ENCODE results near the gene MMP26.

The MMP26 gene

GRCh38 chr11:4704054-4704789, at the start of gene MMP26:
TSS of gene MMP26 (plus strand) at chr11:4704784.
- Histone ChIP-seq H3K27me3 (ENCODE audit: insufficient read depth, low read depth, severe bottlenecking) (peaks cover 74% of the 10 kb centered on the region), H3K4me3 (ENCODE audit: low read depth, low read length) (no peak within 1 kb of the TSS), H3K27ac (no peak within 1 kb of the TSS), H3K36me3 (no peaks in the 10 kb centered on the region), H3K9me3 (ENCODE audit: severe bottlenecking) (no peaks in the 10 kb centered on the region)
- no peak for DNase-seq
- TF ChIP-seq CTCF (IDR thresholded peaks at IDR 0.05; ENCODE audit: low read depth, low read length) = no peak

GRCh38 chr11:4658629-4659445, 45.7 kb upstream of the MMP26 start:
- no peak overlapping the region for H3K27ac ChIP-seq
- H3K9me3 ChIP-seq (ENCODE audit: severe bottlenecking) = no peaks in the 10 kb centered on the region
- peaks cover 92% of the 10 kb centered on the region for H3K27me3 ChIP-seq (ENCODE audit: insufficient read depth, low read depth, severe bottlenecking)
- H3K4me3 ChIP-seq (ENCODE audit: low read depth, low read length) = no peak overlapping the region
- H3K36me3 ChIP-seq = no peaks in the 10 kb centered on the region
- no peak for TF ChIP-seq CTCF (IDR thresholded peaks at IDR 0.05; ENCODE audit: low read depth, low read length)
- no peak for DNase-seq

GRCh38 chr11:4662876-4663275, 41.7 kb upstream of the MMP26 start:
- no peak overlapping the region for H3K4me3 ChIP-seq (ENCODE audit: low read depth, low read length)
- peaks cover 83% of the 10 kb centered on the region for H3K27me3 ChIP-seq (ENCODE audit: insufficient read depth, low read depth, severe bottlenecking)
- H3K36me3 ChIP-seq = no peaks in the 10 kb centered on the region
- no peak for DNase-seq
- H3K27ac ChIP-seq = no peak overlapping the region
- no peak for TF ChIP-seq CTCF (IDR thresholded peaks at IDR 0.05; ENCODE audit: low read depth, low read length)
- no peaks in the 10 kb centered on the region for H3K9me3 ChIP-seq (ENCODE audit: severe bottlenecking)

- Histone ChIP-seq H3K27ac (no peak overlapping the region), H3K4me3 (ENCODE audit: low read depth, low read length) (no peak overlapping the region), H3K36me3 (no peaks in the 10 kb centered on the region), H3K27me3 (ENCODE audit: insufficient read depth, low read depth, severe bottlenecking) (peaks cover 79% of the 10 kb centered on the region), H3K9me3 (ENCODE audit: severe bottlenecking) (no peaks in the 10 kb centered on the region)
- no peak for DNase-seq
- no peak for TF ChIP-seq CTCF (IDR thresholded peaks at IDR 0.05; ENCODE audit: low read depth, low read length)
These were observed 40.4 kb upstream of the MMP26 start for GRCh38 chr11:4664183-4664582.

GRCh38 chr11:4664786-4665185, 39.8 kb upstream of the MMP26 start:
- no peak for TF ChIP-seq CTCF (IDR thresholded peaks at IDR 0.05; ENCODE audit: low read depth, low read length)
- peaks cover 77% of the 10 kb centered on the region for H3K27me3 ChIP-seq (ENCODE audit: insufficient read depth, low read depth, severe bottlenecking)
- no peak for DNase-seq
- H3K27ac ChIP-seq = no peak overlapping the region
- H3K4me3 ChIP-seq (ENCODE audit: low read depth, low read length) = no peak overlapping the region
- H3K36me3 ChIP-seq = no peaks in the 10 kb centered on the region
- no peaks in the 10 kb centered on the region for H3K9me3 ChIP-seq (ENCODE audit: severe bottlenecking)
